PFSK-1 (cell line): ENCODE data around the gene KLF18. TPM values are rescaled to one million over a fixed set of nuclear protein-coding genes. Genes with fewer than 3 reads are reported as not detected.

Experiments
- FOXP2 ChIP-seq: optimal IDR thresholded peaks from 2 replicates; pipeline ENCODE3; 2011; ENCODE audit warnings: borderline replicate concordance, control low read depth, inconsistent platforms; ENCODE audit not compliant: insufficient read depth; ENCODE audit errors: extremely low read length, extremely low read depth
- POLR2AphosphoS5 ChIP-seq: IDR thresholded peaks from 2 replicates; pipeline ENCODE4 v1.6.1; 2012; ENCODE audit warnings: low read depth, mild to moderate bottlenecking, control low read depth, low read length, moderate library complexity
- REST ChIP-seq, 2 experiments: IDR thresholded peaks; 2 replicates each; pipeline versions ENCODE4 v1.6.1 to v1.8.0; 2011 to 2012; ENCODE audit warnings: low read depth in 2 of 2, low read length in 2 of 2, control low read depth in 1 of 2, inconsistent platforms in 1 of 2, mild to moderate bottlenecking in 1 of 2, moderate library complexity in 1 of 2; ENCODE audit not compliant: insufficient read depth in 1 of 2
- SIN3A ChIP-seq: IDR thresholded peaks from 2 replicates; pipeline ENCODE4 v1.6.1; 2012; ENCODE audit warnings: mild to moderate bottlenecking, low read length, moderate library complexity, borderline replicate concordance; ENCODE audit not compliant: insufficient read depth
- TAF1 ChIP-seq: IDR thresholded peaks from 2 replicates; pipeline ENCODE4 v1.6.1; 2012; ENCODE audit warnings: low read length, control low read depth, borderline replicate concordance; ENCODE audit not compliant: insufficient read depth
- polyA plus RNA-seq: library from polyadenylated mRNA; unstranded; fragments of >200 nt; gene quantifications from one replicate; pipeline ENCODE4 v1.2.1, GENCODE V29; 2012; ENCODE audit warnings: low read depth, missing spikeins; ENCODE audit not compliant: insufficient read length

KLF18 gene
- not detected for polyA plus RNA-seq

- TF ChIP-seq SIN3A: no peak
- no peak for TF ChIP-seq REST (IDR thresholded peaks at IDR 0.05; ENCODE audit: insufficient read depth in 1 of 2, low read depth in 2 of 2, low read length in 2 of 2)
- TF ChIP-seq POLR2AphosphoS5: no peak
- no peak for TF ChIP-seq TAF1
- no peak for TF ChIP-seq FOXP2
These were observed at the start of gene KLF18 for GRCh38 chr1:44141531-44141930. Gene KLF18, minus strand, starts transcription at chr1:44141631. Its CDS starts 0 bp downstream, at chr1:44141631.

GRCh38 chr1:44174630-44175029 lies 33.2 kb upstream of the KLF18 start:
- TF ChIP-seq FOXP2: no peak
- no peak for TF ChIP-seq POLR2AphosphoS5
- TF ChIP-seq TAF1: no peak
- no peak for TF ChIP-seq REST (IDR thresholded peaks at IDR 0.05; ENCODE audit: insufficient read depth in 1 of 2, low read depth in 2 of 2, low read length in 2 of 2)
- TF ChIP-seq SIN3A: no peak

- TF ChIP-seq POLR2AphosphoS5: no peak
- TF ChIP-seq FOXP2: no peak
- no peak for TF ChIP-seq TAF1
- TF ChIP-seq REST (IDR thresholded peaks at IDR 0.05; ENCODE audit: insufficient read depth in 1 of 2, low read depth in 2 of 2, low read length in 2 of 2): no peak
- TF ChIP-seq SIN3A: no peak
These were observed 28.9 kb upstream of the KLF18 start for GRCh38 chr1:44170281-44170823.

- TF ChIP-seq TAF1 (no peak), POLR2AphosphoS5 (no peak), REST (IDR thresholded peaks at IDR 0.05; ENCODE audit: insufficient read depth in 1 of 2, low read depth in 2 of 2, low read length in 2 of 2) (no peak), SIN3A (no peak), FOXP2 (no peak)
These were observed 27.2 kb upstream of the KLF18 start for GRCh38 chr1:44168520-44169098.

- TF ChIP-seq POLR2AphosphoS5 (no peak), FOXP2 (no peak), SIN3A (no peak), TAF1 (no peak)
These were observed 20.1 kb upstream of the KLF18 start for GRCh38 chr1:44161546-44161945.
